HG03521 (cell line): ENCODE results near the gene TMIGD1.

Experiments used
- ATAC-seq: cut with Tn5 transposase; IDR thresholded peaks from one replicate; pipeline ENCODE4 v1.9.1; 2021; ENCODE audit warnings: mild to moderate bottlenecking, moderate library complexity; ENCODE audit not compliant: unreplicated experiment

TMIGD1 gene

GRCh38 chr17:30290696-30291542 is 42.9 kb downstream of the TMIGD1 start:
- peak; percentile 38 for ATAC-seq

DNA sequence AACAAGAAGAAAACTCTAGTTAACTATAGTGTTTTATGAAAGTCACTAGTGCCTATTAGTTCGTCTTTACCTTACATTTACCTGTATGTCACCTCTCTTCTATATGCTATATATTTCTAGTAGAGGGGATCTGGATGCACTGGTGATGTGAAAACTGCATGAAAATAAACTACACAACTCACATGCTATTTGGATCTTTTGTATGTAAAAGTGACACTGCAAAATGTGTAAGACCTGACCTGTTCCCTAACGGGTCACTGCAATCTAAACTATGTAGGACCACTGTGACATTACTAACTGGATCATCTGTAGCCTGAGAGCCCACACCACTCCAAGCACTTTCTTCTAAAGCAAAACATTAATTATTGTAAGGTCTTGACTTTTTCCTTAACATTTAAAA is 43.8 kb downstream of the TMIGD1 start:
- ATAC-seq: no peak

DNA sequence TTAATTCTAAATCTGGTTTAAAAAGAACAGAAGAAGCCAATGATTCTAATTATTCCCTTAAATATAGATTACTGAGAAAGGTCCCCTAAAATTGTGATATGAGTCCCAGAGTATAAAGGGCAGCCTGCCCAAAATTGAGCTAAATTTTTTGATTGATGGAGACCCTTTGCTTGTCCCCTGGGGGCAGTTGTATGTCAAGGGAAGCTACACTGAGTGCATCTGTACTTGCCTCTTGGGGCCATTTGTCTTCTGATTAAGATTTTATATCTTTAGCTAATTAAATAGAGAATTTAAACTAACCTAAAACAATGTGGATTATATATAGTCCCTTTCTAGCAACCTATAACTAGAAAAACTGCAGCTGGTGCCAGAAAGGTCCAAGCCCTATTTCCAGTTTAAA is 54.7 kb downstream of the TMIGD1 start:
- ATAC-seq: no peak

GRCh38 chr17:30278032-30278431 is 55.8 kb downstream of the TMIGD1 start:
- no peak for ATAC-seq

DNA sequence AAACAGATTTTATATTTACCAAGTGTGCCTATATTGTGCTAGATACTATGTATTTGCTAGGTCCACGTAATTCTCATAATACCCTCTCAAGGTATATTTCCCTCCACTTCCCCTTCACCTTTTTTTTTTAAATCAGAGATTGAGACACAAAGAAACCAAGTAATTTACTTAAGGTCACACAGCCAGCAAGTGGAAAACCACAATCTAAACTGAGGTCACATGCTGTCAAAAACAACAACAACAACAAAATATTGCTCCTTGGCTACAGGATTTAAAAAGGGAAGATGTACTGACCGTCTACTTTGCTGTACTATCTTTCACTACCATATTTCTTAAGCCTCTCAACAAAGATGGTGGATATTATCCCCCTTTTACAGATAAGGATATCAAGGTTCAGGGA is 57.9 kb downstream of the TMIGD1 start:
- ATAC-seq: no peak

DNA sequence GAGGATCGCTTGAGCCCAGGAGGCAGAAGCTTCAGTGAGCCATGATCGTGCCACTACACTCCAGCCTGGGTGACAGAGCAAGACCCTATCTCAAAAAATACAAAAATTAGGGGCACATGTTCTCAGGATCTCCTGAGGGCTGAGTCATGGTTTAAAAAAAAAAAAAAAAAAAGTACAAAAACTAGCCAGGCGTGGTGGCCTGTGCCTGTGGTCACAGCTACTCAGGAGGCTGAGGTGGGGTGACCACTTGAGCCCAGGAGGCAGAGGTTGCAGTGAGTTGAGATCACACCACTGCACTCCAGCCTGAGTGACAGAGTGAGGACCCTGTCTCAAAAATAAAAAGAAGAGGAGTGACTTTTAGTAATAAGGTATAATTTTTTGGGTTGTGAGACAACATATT is 59.0 kb downstream of the TMIGD1 start:
- ATAC-seq: no peak

GRCh38 chr17:30273373-30273772 is 60.5 kb downstream of the TMIGD1 start:
- ATAC-seq: no peak

- no peak for ATAC-seq
Observed at GRCh38 chr17:30271102-30271501, 62.8 kb downstream of the TMIGD1 start.

- no peak for ATAC-seq
Observed at GRCh38 chr17:30267625-30268024, 66.2 kb downstream of the TMIGD1 start.
